ENCODE measurements around the gene PXDN.

PXDN gene

GRCh38 chr2:1613731-1614354 is 130.5 kb downstream of the PXDN start:
- no peak overlapping the region for H3K4me3 ChIP-seq (ENCODE audit: low read length)
- peak; percentile 15 for TF ChIP-seq CTCF (conservative IDR thresholded peaks at IDR 0.05; ENCODE audit: low read length)
- peak; percentile 35 for DNase-seq (ENCODE audit: low read depth)

DNA sequence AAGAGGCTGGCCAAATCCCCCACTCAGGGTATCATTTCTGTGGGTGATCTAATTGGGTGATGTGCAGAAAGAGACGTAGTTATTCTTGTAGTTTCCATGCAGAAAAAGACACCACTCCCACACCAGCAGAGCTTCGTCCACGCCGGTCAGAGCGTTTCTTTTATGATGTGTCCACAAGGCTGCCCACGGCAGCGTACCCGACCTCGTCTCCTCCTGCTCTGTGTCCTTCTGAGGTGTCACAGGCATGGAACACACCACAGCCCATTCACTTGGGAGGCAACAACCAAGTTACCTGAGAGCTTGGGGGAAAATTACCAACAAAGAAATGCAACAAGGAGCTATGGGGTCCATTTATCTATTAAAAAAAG is 131.3 kb downstream of the PXDN start:
- no peak for DNase-seq (ENCODE audit: low read depth)
- H3K4me3 ChIP-seq (ENCODE audit: low read length), result no peak overlapping the region
- no peak for TF ChIP-seq CTCF (conservative IDR thresholded peaks at IDR 0.05; ENCODE audit: low read length)

GRCh38 chr2:1612391-1613077 is 131.8 kb downstream of the PXDN start:
- no peak for DNase-seq (ENCODE audit: low read depth)
- TF ChIP-seq CTCF (conservative IDR thresholded peaks at IDR 0.05; ENCODE audit: low read length), result no peak
- H3K4me3 ChIP-seq (ENCODE audit: low read length), result no peak overlapping the region

- no peak for TF ChIP-seq CTCF (conservative IDR thresholded peaks at IDR 0.05; ENCODE audit: low read length)
- H3K4me3 ChIP-seq (ENCODE audit: low read length), result no peak overlapping the region
- no peak for DNase-seq (ENCODE audit: low read depth)
Measured at GRCh38 chr2:1611886-1612285, 132.4 kb downstream of the PXDN start.

DNA sequence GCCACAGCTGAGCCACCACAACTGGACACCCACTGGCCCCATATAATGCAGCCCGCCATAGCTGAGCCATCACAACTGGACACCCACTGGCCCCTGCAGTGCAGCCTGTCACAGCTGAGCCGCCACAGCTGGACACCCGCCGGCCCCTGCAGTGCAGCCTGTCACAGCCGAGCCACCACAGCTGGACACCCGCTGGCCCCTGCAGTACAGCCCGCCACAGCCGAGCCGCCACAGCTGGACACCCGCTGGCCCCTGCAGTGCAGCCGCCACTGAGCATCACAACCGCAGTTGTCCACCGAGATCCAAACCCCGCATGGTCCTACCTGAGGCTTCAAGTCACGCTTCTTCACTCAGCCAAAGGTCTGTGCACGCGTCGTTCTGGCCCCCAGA is 134.2 kb downstream of the PXDN start:
- no peak overlapping the region for H3K4me3 ChIP-seq (ENCODE audit: low read length)
- DNase-seq (ENCODE audit: low read depth), result no peak
- no peak for TF ChIP-seq CTCF (conservative IDR thresholded peaks at IDR 0.05; ENCODE audit: low read length)

GRCh38 chr2:1609485-1610095 is 134.7 kb downstream of the PXDN start:
- no peak for DNase-seq (ENCODE audit: low read depth)
- TF ChIP-seq CTCF (conservative IDR thresholded peaks at IDR 0.05; ENCODE audit: low read length), result no peak
- no peak overlapping the region for H3K4me3 ChIP-seq (ENCODE audit: low read length)

DNA sequence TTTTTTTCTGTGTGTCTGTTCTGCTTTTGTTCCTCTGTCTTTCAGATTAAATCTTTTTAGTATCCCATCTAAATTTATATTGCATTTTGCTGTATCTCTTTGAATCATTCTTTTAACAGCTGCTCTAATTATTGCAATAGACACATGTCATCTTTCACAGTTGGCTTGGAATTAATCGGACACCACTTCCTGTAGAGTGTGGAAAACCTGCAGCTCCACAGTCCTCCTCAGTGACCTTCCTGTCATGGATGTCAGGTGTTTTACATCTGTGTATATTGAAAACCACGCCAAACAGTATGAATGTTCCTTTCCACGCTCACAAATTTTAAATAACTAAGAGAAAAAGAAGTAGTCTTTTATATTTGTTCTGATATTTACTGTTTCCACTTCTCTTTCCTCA is 135.3 kb downstream of the PXDN start:
- no peak for TF ChIP-seq CTCF (conservative IDR thresholded peaks at IDR 0.05; ENCODE audit: low read length)
- no peak overlapping the region for H3K4me3 ChIP-seq (ENCODE audit: low read length)
- DNase-seq (ENCODE audit: low read depth), result no peak
